K562 (cell line): ENCODE measurements around the gene CRIM1. TPM values are rescaled to one million over a fixed set of nuclear protein-coding genes. Genes with fewer than 3 reads are reported as not detected.

Source experiments
- ATAC-seq: fragments of 200-7000 bp; cut with Tn5 transposase; 3 replicates; pipeline ENCODE4 v1.9.1; 2020; ENCODE audit warnings: moderate library complexity
- BruUV-seq: library from RNA; stranded (reverse); fragments of 400-500 nt; replicated peaks from 2 replicates; lab custom pipeline; 2021; lab: Mats Ljungman, UMichigan
- CTCF ChIA-PET: fragments of 300-600 bp; formaldehyde crosslinking; extraction: SDS; loops from one replicate; lab custom pipeline; 2021; ENCODE audit warnings: low intra/inter-chr PET ratio; lab: Yijun Ruan, JAX
- POLR2A ChIA-PET: fragments of 300-600, 350-650 bp; sonication (Branson Sonifier 250); formaldehyde crosslinking; extraction: SDS; loops from one replicate; lab custom pipeline; 2021; ENCODE audit warnings: antibody characterized with exemption, inconsistent platforms; lab: Yijun Ruan, JAX
- DNase-seq, 4 experiments: peaks; one replicate each; pipeline versions ENCODE4 v3.0.0 to v3.0.0-alpha.2; 2011 to 2018; ENCODE audit warnings: low spot score in 3 of 4, mixed read lengths in 3 of 4; ENCODE audit errors: extremely low read depth in 1 of 4
- FAIRE-seq: peaks from 2 replicates; lab custom pipeline; 2011; peaks lifted over from hg19 to GRCh38; lab: Jason Lieb, UNC
- H2AFZ ChIP-seq: 2 replicates; pipeline ENCODE4 v1.6.0; 2011; ENCODE audit warnings: low read depth, low read length, control low read depth, inconsistent platforms
- H3K27ac ChIP-seq: fragments of 200-600 bp; 3 replicates; pipeline ENCODE4 v1.8.0; 2011; ENCODE audit warnings: low read depth, mild to moderate bottlenecking, control low read depth, inconsistent platforms, low read length, moderate library complexity, mixed read lengths; ENCODE audit errors: extremely low read depth
- H3K27me3 ChIP-seq, 2 experiments: fragments of 300-600 bp in 1 of 2; 2 replicates in 1 of 2; 3 replicates in 1 of 2; pipeline versions ENCODE4 v1.6.0 to v1.8.0; 2011; ENCODE audit warnings: inconsistent platforms in 2 of 2, low read length in 2 of 2, mild to moderate bottlenecking in 1 of 2, mixed read lengths in 1 of 2, moderate library complexity in 1 of 2; ENCODE audit not compliant: control insufficient read depth in 2 of 2, insufficient read depth in 2 of 2
- H3K36me3 ChIP-seq: fragments of 300-600 bp; 3 replicates; pipeline ENCODE4 v1.8.0; 2011; ENCODE audit warnings: mild to moderate bottlenecking, low read length, inconsistent platforms; ENCODE audit not compliant: control insufficient read depth, insufficient read depth
- H3K4me1 ChIP-seq, 2 experiments: fragments of 200-600 bp in 1 of 2; replicated peaks in 1 of 2; 2 replicates in 1 of 2; 3 replicates in 1 of 2; pipeline versions ENCODE4 v1.5.1 to v1.8.0; 2011; ENCODE audit warnings: inconsistent platforms in 2 of 2, low read length in 2 of 2, mild to moderate bottlenecking in 1 of 2, mixed read lengths in 1 of 2, moderate library complexity in 1 of 2; ENCODE audit not compliant: control insufficient read depth in 2 of 2, insufficient read depth in 2 of 2
- H3K4me2 ChIP-seq: 2 replicates; pipeline ENCODE4 v1.6.1; 2011; ENCODE audit warnings: low read length, control low read depth, inconsistent platforms, mixed read lengths; ENCODE audit not compliant: insufficient read depth
- H3K4me3 ChIP-seq: fragments of 200-600 bp; sonication (generic), shearing (Covaris generic); 2 replicates; pipeline ENCODE4 v1.5.1; 2016; ENCODE audit warnings: control low read depth, inconsistent platforms
- H3K79me2 ChIP-seq: fragments of 200-600 bp; 3 replicates; pipeline ENCODE4 v1.8.0; 2011; ENCODE audit warnings: low read length, inconsistent platforms; ENCODE audit not compliant: control insufficient read depth, insufficient read depth
- H3K9ac ChIP-seq, 2 experiments: 2 replicates each; pipeline versions ENCODE4 v1.6.0 to v1.6.1; 2011; ENCODE audit warnings: low read depth in 2 of 2, low read length in 2 of 2, control low read depth in 1 of 2, inconsistent platforms in 1 of 2, mild to moderate bottlenecking in 1 of 2, mixed read lengths in 1 of 2; ENCODE audit not compliant: insufficient read depth in 1 of 2
- H3K9me1 ChIP-seq: one replicate; pipeline ENCODE4 v1.6.0; 2011; ENCODE audit warnings: inconsistent platforms, mild to moderate bottlenecking, low read length, moderate library complexity; ENCODE audit not compliant: control insufficient read depth, insufficient read depth
- H3K9me3 ChIP-seq: replicated peaks from 2 replicates; pipeline ENCODE4 v1.5.1; 2011; ENCODE audit warnings: low read depth, low read length, inconsistent platforms; ENCODE audit not compliant: control insufficient read depth, insufficient read depth
- H4K20me1 ChIP-seq: replicated peaks from 2 replicates; pipeline ENCODE4 v1.6.1; 2011; ENCODE audit warnings: low read length, inconsistent platforms, mixed read lengths; ENCODE audit not compliant: control insufficient read depth, insufficient read depth
- ATF1 ChIP-seq, 2 experiments: fragments of 450-650 bp in 1 of 2; IDR thresholded peaks; 2 replicates each; pipeline ENCODE4 v1.6.1; 2016; ENCODE audit warnings: missing compliant biosample characterization in 1 of 2, missing genetic modification characterization in 1 of 2
- RAD21 ChIP-seq, 2 experiments: fragments of 250-450 bp in 1 of 2; fragments of 450-650 bp in 1 of 2; sonication (Bioruptor Pico) in 1 of 2; formaldehyde crosslinking in 1 of 2; IDR thresholded peaks in 1 of 2; conservative IDR thresholded peaks in 1 of 2; 2 replicates each; pipeline versions ENCODE4 v1.4.0 to v1.8.0; 2020 to 2022; ENCODE audit warnings: mild to moderate bottlenecking in 2 of 2, moderate library complexity in 1 of 2
- SMC3 ChIP-seq: conservative IDR thresholded peaks from 2 replicates; pipeline ENCODE4 v1.6.1; 2011; ENCODE audit warnings: low read depth, low read length, improper control_type of control experiment; ENCODE audit not compliant: insufficient read depth
- WGBS: fragments of 100-300 bp; shearing (Covaris generic); methylation state at CpG from one replicate; pipeline ENCODE4 v1.1.6; 2016; ENCODE audit warnings: low coverage, mixed read lengths; ENCODE audit not compliant: insufficient coverage; ENCODE audit errors: missing lambda C conversion rate; 5-methylcytosine and 5-hydroxymethylcytosine counted together
- in situ Hi-C: fragments of 300-500 bp; cut with MboI; formaldehyde crosslinking; loops from 4 replicates; pipeline ENCODE4 v1.15.0; 2018; ENCODE audit warnings: inconsistent platforms, mixed read lengths
- intact Hi-C: fragments of 100-400 bp; cut with micrococcal nuclease; formaldehyde crosslinking; loops from 2 replicates; pipeline ENCODE4 v1.14.2; 2022
- polyA plus RNA-seq, 8 experiments: library from polyadenylated mRNA; depleted of rRNA in 4 of 8; stranded (reverse) in 5 of 8; unstranded in 3 of 8; fragments of >200 nt; fragmentation: Nextera tagmentation in 2 of 8; fragmentation: Illumina TruSeq in 1 of 8; extraction: Ambion mirVana in 2 of 8; extraction: Trizol in 1 of 8; gene quantifications; 2 replicates each; pipeline versions ENCODE4 v1.2.1 to v1.2.3, GENCODE V29; 2011 to 2014; ENCODE audit warnings: inconsistent platforms in 1 of 8, missing spikeins in 1 of 8
- total RNA-seq, 7 experiments: library from RNA; depleted of rRNA in 6 of 7; stranded (reverse); fragments of >200 nt in 6 of 7; fragmentation: Illumina TruSeq in 2 of 7; extraction: Trizol in 2 of 7; gene quantifications; 2 replicates each; pipeline versions ENCODE4 v1.2.1 to v1.2.3, GENCODE V29; 2011 to 2021; ENCODE audit warnings: low replicate concordance in 1 of 7
- TF ChIP-seq, protein P1 (sequence below), 2 experiments: fragments of 450-650 bp; formaldehyde crosslinking in 1 of 2; IDR thresholded peaks; 2 replicates each; pipeline versions ENCODE4 v1.4.0 to v1.6.1; 2014 to 2020; ENCODE audit warnings: mild to moderate bottlenecking in 2 of 2, borderline replicate concordance in 1 of 2, low read depth in 1 of 2
- TF ChIP-seq, protein P2 (sequence below), 3 experiments: IDR thresholded peaks in 2 of 3; conservative IDR thresholded peaks in 1 of 3; 2 replicates each; pipeline ENCODE4 v1.5.1; 2011 to 2012; ENCODE audit warnings: low read length in 3 of 3, mild to moderate bottlenecking in 3 of 3, control low read depth in 2 of 3, improper control_type of control experiment in 1 of 3, inconsistent platforms in 1 of 3, low read depth in 1 of 3, mixed read lengths in 1 of 3, moderate library complexity in 1 of 3; ENCODE audit not compliant: insufficient read depth in 2 of 3

The CRIM1 gene
- total and polyA plus RNA-seq, 9 of the 15 experiments (the other 6 are each of a cell fraction or from before 2014, with no cell fraction given) = 0.01 to 0.36 (median 0.06) TPM; not detected in 1

DNA sequence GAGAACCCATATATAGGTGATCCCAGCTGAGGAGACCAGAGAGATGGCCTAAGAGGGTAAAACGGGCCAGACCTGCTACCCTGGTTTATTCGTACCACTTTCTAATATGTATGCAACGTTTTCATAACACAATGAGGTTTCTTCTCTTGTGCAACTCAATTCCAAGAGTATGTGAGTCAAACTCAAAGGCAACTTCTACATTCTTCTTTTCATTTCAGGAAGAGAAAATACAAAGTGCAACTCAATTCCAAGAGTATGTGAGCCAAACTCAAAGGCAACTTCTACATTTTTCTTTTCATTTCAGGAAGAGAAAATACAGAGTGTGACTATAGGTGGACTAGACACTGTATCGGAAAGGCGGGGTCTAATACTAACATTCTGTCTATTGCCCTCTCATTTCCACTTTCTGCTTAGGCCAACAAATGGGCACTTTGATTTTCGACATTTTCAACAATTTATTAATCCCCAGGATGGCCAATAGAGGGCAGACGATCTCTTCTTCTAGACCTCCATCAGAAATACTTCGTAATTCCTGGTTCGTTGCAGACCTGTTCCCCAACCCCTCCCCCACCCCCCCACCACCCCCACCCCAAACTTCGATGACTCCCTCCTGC, 3.7 kb upstream of the CRIM1 start:
- POLR2A ChIA-PET = no interaction called here
- under 1% methylated on average over 9 of the region's 10 CpGs for WGBS
- intact Hi-C loops (loop anchor here (2.0 to 10.0 kb wide), 3 partner anchors 155 to 423 kb away; no protein-coding TSS in a partner anchor), in situ Hi-C loops (loop anchor here (5.0 kb wide), 1 partner anchor 305 kb away; no protein-coding TSS in a partner anchor)
- peaks cover 0 to 13% of the 10 kb centered on the region in 2 experiments; a peak in 2 of 5 replicates for H3K4me1 ChIP-seq
- H2AFZ ChIP-seq = no peak overlapping the region
- TF ChIP-seq ATF1 (CRISPR knock-in tag; IDR thresholded peaks at IDR 0.05) (no peak), ATF1 (tag; IDR thresholded peaks at IDR 0.05) (no peak), RAD21 (CRISPR knock-in tag; conservative IDR thresholded peaks at IDR 0.05 in 1 of 2, IDR thresholded peaks at IDR 0.05 in 1 of 2) (peak; percentile 47 to 57), SMC3 (0 out of 2 replicates have a peak, but pooled peaks have one; percentile 38)
- TF ChIP-seq, protein P1, sequence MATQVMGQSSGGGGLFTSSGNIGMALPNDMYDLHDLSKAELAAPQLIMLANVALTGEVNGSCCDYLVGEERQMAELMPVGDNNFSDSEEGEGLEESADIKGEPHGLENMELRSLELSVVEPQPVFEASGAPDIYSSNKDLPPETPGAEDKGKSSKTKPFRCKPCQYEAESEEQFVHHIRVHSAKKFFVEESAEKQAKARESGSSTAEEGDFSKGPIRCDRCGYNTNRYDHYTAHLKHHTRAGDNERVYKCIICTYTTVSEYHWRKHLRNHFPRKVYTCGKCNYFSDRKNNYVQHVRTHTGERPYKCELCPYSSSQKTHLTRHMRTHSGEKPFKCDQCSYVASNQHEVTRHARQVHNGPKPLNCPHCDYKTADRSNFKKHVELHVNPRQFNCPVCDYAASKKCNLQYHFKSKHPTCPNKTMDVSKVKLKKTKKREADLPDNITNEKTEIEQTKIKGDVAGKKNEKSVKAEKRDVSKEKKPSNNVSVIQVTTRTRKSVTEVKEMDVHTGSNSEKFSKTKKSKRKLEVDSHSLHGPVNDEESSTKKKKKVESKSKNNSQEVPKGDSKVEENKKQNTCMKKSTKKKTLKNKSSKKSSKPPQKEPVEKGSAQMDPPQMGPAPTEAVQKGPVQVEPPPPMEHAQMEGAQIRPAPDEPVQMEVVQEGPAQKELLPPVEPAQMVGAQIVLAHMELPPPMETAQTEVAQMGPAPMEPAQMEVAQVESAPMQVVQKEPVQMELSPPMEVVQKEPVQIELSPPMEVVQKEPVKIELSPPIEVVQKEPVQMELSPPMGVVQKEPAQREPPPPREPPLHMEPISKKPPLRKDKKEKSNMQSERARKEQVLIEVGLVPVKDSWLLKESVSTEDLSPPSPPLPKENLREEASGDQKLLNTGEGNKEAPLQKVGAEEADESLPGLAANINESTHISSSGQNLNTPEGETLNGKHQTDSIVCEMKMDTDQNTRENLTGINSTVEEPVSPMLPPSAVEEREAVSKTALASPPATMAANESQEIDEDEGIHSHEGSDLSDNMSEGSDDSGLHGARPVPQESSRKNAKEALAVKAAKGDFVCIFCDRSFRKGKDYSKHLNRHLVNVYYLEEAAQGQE (IDR thresholded peaks at IDR 0.05; ENCODE audit: borderline replicate concordance) = peak; percentile 39; the same call in 1 of the 2 replicates
- TF ChIP-seq, protein P1 (CRISPR knock-in tag; IDR thresholded peaks at IDR 0.05; ENCODE audit: low read depth) = no peak
- TF ChIP-seq, protein P2, sequence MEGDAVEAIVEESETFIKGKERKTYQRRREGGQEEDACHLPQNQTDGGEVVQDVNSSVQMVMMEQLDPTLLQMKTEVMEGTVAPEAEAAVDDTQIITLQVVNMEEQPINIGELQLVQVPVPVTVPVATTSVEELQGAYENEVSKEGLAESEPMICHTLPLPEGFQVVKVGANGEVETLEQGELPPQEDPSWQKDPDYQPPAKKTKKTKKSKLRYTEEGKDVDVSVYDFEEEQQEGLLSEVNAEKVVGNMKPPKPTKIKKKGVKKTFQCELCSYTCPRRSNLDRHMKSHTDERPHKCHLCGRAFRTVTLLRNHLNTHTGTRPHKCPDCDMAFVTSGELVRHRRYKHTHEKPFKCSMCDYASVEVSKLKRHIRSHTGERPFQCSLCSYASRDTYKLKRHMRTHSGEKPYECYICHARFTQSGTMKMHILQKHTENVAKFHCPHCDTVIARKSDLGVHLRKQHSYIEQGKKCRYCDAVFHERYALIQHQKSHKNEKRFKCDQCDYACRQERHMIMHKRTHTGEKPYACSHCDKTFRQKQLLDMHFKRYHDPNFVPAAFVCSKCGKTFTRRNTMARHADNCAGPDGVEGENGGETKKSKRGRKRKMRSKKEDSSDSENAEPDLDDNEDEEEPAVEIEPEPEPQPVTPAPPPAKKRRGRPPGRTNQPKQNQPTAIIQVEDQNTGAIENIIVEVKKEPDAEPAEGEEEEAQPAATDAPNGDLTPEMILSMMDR (IDR thresholded peaks at IDR 0.05 in 2 of 3, conservative IDR thresholded peaks at IDR 0.05 in 1 of 3; ENCODE audit: insufficient read depth in 2 of 3, low read depth in 1 of 3, low read length in 3 of 3) = peak; percentile 32 to 68 (median 44); a peak in 4 of 6 replicates
- H3K27ac ChIP-seq = no peak overlapping the region
- no peak overlapping the region for H3K4me3 ChIP-seq
- H3K36me3 ChIP-seq = no peaks in the 10 kb centered on the region
- no TSS peak for BruUV-seq
- ATAC-seq (0 out of 3 replicates have a peak, but pooled peaks have one; percentile 50), FAIRE-seq (peak; percentile 54), DNase-seq (peak; percentile 32 to 45 (median 40))
- no peaks in the 10 kb centered on the region for H3K9me1 ChIP-seq
- H3K9ac ChIP-seq = no peak overlapping the region
- no peaks in the 10 kb centered on the region for H3K79me2 ChIP-seq
- H3K9me3 ChIP-seq = no peaks in the 10 kb centered on the region
- no peaks in the 10 kb centered on the region for H4K20me1 ChIP-seq
- H3K27me3 ChIP-seq = peaks cover 0 to 8% of the 10 kb centered on the region in 2 experiments; a peak in 1 of 5 replicates
- CTCF ChIA-PET = interaction anchor here (0.6 to 2.0 kb wide), 3 partner anchors 312 to 434 kb away, joined by 3 to 8 read pairs (median 7); no protein-coding TSS in a partner anchor
- H3K4me2 ChIP-seq = no peak overlapping the region
